Neuronal stem cell (in vitro differentiated cells): Measurements from ENCODE around the gene OR4S1.

ENCODE experiments used
- DNase-seq: peaks from one replicate; pipeline ENCODE4 v3.0.0-alpha.2; 2013; ENCODE audit warnings: low spot score
- H2AFZ ChIP-seq: one replicate; pipeline ENCODE4 v1.6.1; 2013; ENCODE audit warnings: mild to moderate bottlenecking, low read length, inconsistent platforms
- H2AK5ac ChIP-seq: 2 replicates; pipeline ENCODE4 v1.6.1; 2013; ENCODE audit warnings: low read depth, mild to moderate bottlenecking, inconsistent platforms, low read length, moderate library complexity, mixed read lengths
- H2BK120ac ChIP-seq: 2 replicates; pipeline ENCODE4 v1.6.1; 2013; ENCODE audit warnings: low read depth, mild to moderate bottlenecking, inconsistent platforms, low read length, moderate library complexity, mixed read lengths
- H2BK12ac ChIP-seq: one replicate; pipeline ENCODE4 v1.6.1; 2013; ENCODE audit warnings: low read length, inconsistent platforms
- H2BK15ac ChIP-seq: 2 replicates; pipeline ENCODE4 v1.6.1; 2013; ENCODE audit warnings: mild to moderate bottlenecking, low read length, inconsistent platforms, mixed read lengths
- H2BK5ac ChIP-seq: one replicate; pipeline ENCODE4 v1.6.1; 2013; ENCODE audit warnings: inconsistent platforms, mild to moderate bottlenecking, low read length, moderate library complexity
- H3K14ac ChIP-seq: one replicate; pipeline ENCODE4 v1.6.1; 2013; ENCODE audit warnings: low read length, inconsistent platforms
- H3K18ac ChIP-seq: 2 replicates; pipeline ENCODE4 v1.6.1; 2013; ENCODE audit warnings: low read length, inconsistent platforms
- H3K23ac ChIP-seq: 2 replicates; pipeline ENCODE4 v1.6.1; 2013; ENCODE audit warnings: low read depth, mild to moderate bottlenecking, mixed read lengths, low read length, inconsistent platforms; ENCODE audit not compliant: poor library complexity
- H3K27ac ChIP-seq: replicated peaks from 3 replicates; pipeline ENCODE4 v1.5.1; 2013; ENCODE audit warnings: low read length, inconsistent platforms
- H3K27me3 ChIP-seq, 3 experiments: 2 replicates each; pipeline ENCODE4 v1.6.1; 2013; ENCODE audit warnings: low read length in 3 of 3, mild to moderate bottlenecking in 2 of 3, inconsistent platforms in 1 of 3, low read depth in 1 of 3, mixed read lengths in 1 of 3, moderate library complexity in 1 of 3; ENCODE audit not compliant: control insufficient read depth in 3 of 3, insufficient read depth in 3 of 3
- H3K36me3 ChIP-seq, 2 donors: replicated peaks in 1 of 2; 2 replicates each; pipeline ENCODE4 v1.6.1; 2013; ENCODE audit warnings: low read length in 2 of 2; ENCODE audit not compliant: control insufficient read depth in 2 of 2, insufficient read depth in 2 of 2
- H3K4ac ChIP-seq: 2 replicates; pipeline ENCODE4 v1.6.1; 2013; ENCODE audit warnings: inconsistent platforms, mild to moderate bottlenecking, low read length, moderate library complexity
- H3K4me1 ChIP-seq, 2 donors: 1 replicate in 1 of 2; 2 replicates in 1 of 2; pipeline ENCODE4 v1.6.1; 2013; ENCODE audit warnings: low read length in 2 of 2, low read depth in 1 of 2; ENCODE audit not compliant: control insufficient read depth in 2 of 2, insufficient read depth in 1 of 2
- H3K4me2 ChIP-seq: one replicate; pipeline ENCODE4 v1.6.1; 2013; ENCODE audit warnings: mild to moderate bottlenecking, low read length, inconsistent platforms; ENCODE audit not compliant: insufficient read depth, poor library complexity, severe bottlenecking
- H3K4me3 ChIP-seq, 2 donors: 2 replicates each; pipeline ENCODE4 v1.5.1; 2013; ENCODE audit warnings: low read length in 2 of 2, mild to moderate bottlenecking in 2 of 2, inconsistent platforms in 1 of 2, moderate library complexity in 1 of 2
- H3K79me1 ChIP-seq: one replicate; pipeline ENCODE4 v1.6.1; 2013; ENCODE audit warnings: low read depth, mild to moderate bottlenecking, inconsistent platforms, low read length, moderate library complexity
- H3K9ac ChIP-seq: one replicate; pipeline ENCODE4 v1.6.1; 2013; ENCODE audit warnings: mild to moderate bottlenecking, low read depth, low read length, inconsistent platforms; ENCODE audit not compliant: poor library complexity
- H3K9me3 ChIP-seq, 2 donors: replicated peaks in 1 of 2; 2 replicates each; pipeline versions ENCODE3 to v1.6.1; 2013; ENCODE audit warnings: low read length in 2 of 2, mild to moderate bottlenecking in 2 of 2, inconsistent platforms in 1 of 2, low read depth in 1 of 2, mixed read lengths in 1 of 2, moderate library complexity in 1 of 2; ENCODE audit not compliant: control insufficient read depth in 2 of 2, insufficient read depth in 1 of 2
- H4K8ac ChIP-seq: one replicate; pipeline ENCODE4 v1.6.1; 2013; ENCODE audit warnings: low read depth, mild to moderate bottlenecking, inconsistent platforms, low read length, moderate library complexity
- H4K91ac ChIP-seq: one replicate; pipeline ENCODE4 v1.6.1; 2013; ENCODE audit warnings: low read length, low read depth, mild to moderate bottlenecking, inconsistent platforms; ENCODE audit not compliant: poor library complexity
- WGBS, 2 donors: extraction: QIAGEN DNeasy Blood & Tissue Kit; methylation state at CpG; one replicate each; pipeline ENCODE4 v1.1.7; 2013; ENCODE audit warnings: missing lambda C conversion rate in 2 of 2, mixed read lengths in 1 of 2; ENCODE audit not compliant: insufficient read length in 2 of 2, insufficient replicate concordance in 1 of 2; ENCODE audit errors: extremely low coverage in 2 of 2; 5-methylcytosine and 5-hydroxymethylcytosine counted together

The OR4S1 gene

DNA sequence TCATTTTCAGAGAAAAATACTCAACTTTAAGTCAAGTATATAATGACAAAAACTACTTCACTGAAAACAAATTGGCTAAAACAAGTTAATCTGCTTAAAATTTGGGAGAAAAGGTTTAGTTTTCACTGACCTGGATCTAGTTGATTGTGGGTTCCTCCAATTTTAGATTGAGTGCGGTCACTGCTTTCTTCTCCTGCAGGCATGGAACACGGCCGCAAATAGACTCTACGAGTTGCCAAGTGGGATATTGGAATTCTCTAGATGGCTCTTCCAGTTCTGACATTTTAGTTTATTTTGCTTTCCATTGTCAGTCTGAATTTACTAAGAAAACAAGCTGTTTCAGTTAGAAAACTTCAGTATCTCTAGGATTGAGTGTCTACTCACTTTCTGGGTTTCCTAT lies 48.0 kb downstream of the OR4S1 start:
- no peaks in the 10 kb centered on the region for H3K4me1 ChIP-seq

GRCh38 chr11:48354677-48355076 lies 48.7 kb downstream of the OR4S1 start:
- no peak for DNase-seq
- no peaks in the 10 kb centered on the region for H3K4me1 ChIP-seq
- H3K23ac ChIP-seq = no peak overlapping the region
- no peaks in the 10 kb centered on the region for H3K36me3 ChIP-seq
- H3K27me3 ChIP-seq = no peaks in the 10 kb centered on the region
- H4K91ac ChIP-seq = no peak overlapping the region
- H3K14ac ChIP-seq = no peak overlapping the region
- no peaks in the 10 kb centered on the region for H3K79me1 ChIP-seq
- H2BK120ac ChIP-seq = no peak overlapping the region
- H3K4ac ChIP-seq = no peak overlapping the region
- no peak overlapping the region for H4K8ac ChIP-seq
- H2BK15ac ChIP-seq = no peak overlapping the region
- no peak overlapping the region for H3K27ac ChIP-seq
- H3K18ac ChIP-seq = no peak overlapping the region
- no peak overlapping the region for H2BK12ac ChIP-seq
- WGBS, 2 donors = no CpG with 5 or more reads among the region's 1 CpG
- H3K4me2 ChIP-seq = no peak overlapping the region
- no peak overlapping the region for H2AFZ ChIP-seq
- H2BK5ac ChIP-seq = no peak overlapping the region
- no peak overlapping the region for H3K4me3 ChIP-seq
- H3K9ac ChIP-seq = no peak overlapping the region
- peaks cover 0 to 14% of the 10 kb centered on the region in 2 donors for H3K9me3 ChIP-seq
- no peak overlapping the region for H2AK5ac ChIP-seq

More for the DNA sequence above, 48.0 kb downstream of the OR4S1 start:
- Histone ChIP-seq H3K9ac (no peak overlapping the region), H3K4me2 (no peak overlapping the region), H3K36me3 (no peaks in the 10 kb centered on the region), H3K27ac (no peak overlapping the region), H3K4me3 (no peak overlapping the region), H2BK5ac (no peak overlapping the region), H3K27me3 (no peaks in the 10 kb centered on the region), H3K23ac (no peak overlapping the region), H3K79me1 (no peaks in the 10 kb centered on the region), H3K9me3 (peaks cover 0 to 14% of the 10 kb centered on the region in 2 donors), H3K18ac (no peak overlapping the region), H2AFZ (no peak overlapping the region), H2AK5ac (no peak overlapping the region), H4K8ac (no peak overlapping the region), H2BK12ac (no peak overlapping the region), H4K91ac (no peak overlapping the region), H2BK120ac (no peak overlapping the region), H2BK15ac (no peak overlapping the region), H3K4ac (no peak overlapping the region), H3K14ac (no peak overlapping the region)
- DNase-seq = no peak
- WGBS, 2 donors = no CpG with 5 or more reads among the region's 4 CpGs
